Smooth muscle cell (in vitro differentiated cells): Measurements from ENCODE around the gene SDF4. TPM values are rescaled to one million over a fixed set of nuclear protein-coding genes. Genes with fewer than 3 reads are reported as not detected.

ENCODE experiments used
- DNase-seq: peaks from one replicate; lab custom pipeline; 2025; ENCODE audit not compliant: unreplicated experiment; lab: John Stamatoyannopoulos, UW
- H2AFZ ChIP-seq: fragments of 200-600 bp; sonication (generic); 2 replicates; pipeline ENCODE4 v1.6.0; 2016; ENCODE audit warnings: antibody characterized with exemption, low read depth, mild to moderate bottlenecking
- H3F3A ChIP-seq: fragments of 200-600 bp; sonication (generic); 2 replicates; pipeline ENCODE4 v1.6.0; 2017; ENCODE audit warnings: antibody characterized with exemption, low read depth
- H3K27ac ChIP-seq: fragments of 200-600 bp; sonication (generic); 2 replicates; pipeline ENCODE4 v1.5.1; 2016; ENCODE audit warnings: low read depth, mild to moderate bottlenecking
- H3K27me3 ChIP-seq: fragments of 200-600 bp; sonication (generic); 2 replicates; pipeline ENCODE4 v1.6.1; 2016; ENCODE audit warnings: low read depth, mild to moderate bottlenecking
- H3K36me3 ChIP-seq: fragments of 200-600 bp; sonication (generic); 2 replicates; pipeline ENCODE4 v1.5.1; 2016; ENCODE audit warnings: low read depth
- H3K4me1 ChIP-seq: fragments of 200-600 bp; sonication (generic); 2 replicates; pipeline ENCODE4 v1.5.1; 2016; ENCODE audit warnings: low read depth
- H3K4me2 ChIP-seq: fragments of 200-600 bp; sonication (generic); 2 replicates; pipeline ENCODE4 v1.6.0; 2016; ENCODE audit warnings: mild to moderate bottlenecking
- H3K4me3 ChIP-seq: fragments of 200-600 bp; sonication (generic); 2 replicates; pipeline ENCODE4 v1.5.1; 2016; ENCODE audit warnings: mild to moderate bottlenecking
- H3K79me2 ChIP-seq: fragments of 200-600 bp; sonication (generic); 2 replicates; pipeline ENCODE4 v1.6.0; 2016; ENCODE audit warnings: low read depth, mild to moderate bottlenecking
- H3K9ac ChIP-seq: fragments of 200-600 bp; sonication (generic); 2 replicates; pipeline ENCODE4 v1.6.0; 2016; ENCODE audit warnings: low read depth
- H3K9me3 ChIP-seq: fragments of 200-600 bp; sonication (generic); replicated peaks from 2 replicates; pipeline ENCODE4 v1.5.1; 2016; ENCODE audit warnings: low read depth
- H4K20me1 ChIP-seq: fragments of 200-600 bp; sonication (generic); 2 replicates; pipeline ENCODE4 v1.6.0; 2016; ENCODE audit warnings: low read depth
- WGBS: methylation state at CpG from one replicate; pipeline ENCODE4 v1.1.7; 2016; ENCODE audit warnings: low lambda C conversion rate; 5-methylcytosine and 5-hydroxymethylcytosine counted together
- polyA plus RNA-seq: library from polyadenylated mRNA; unstranded; fragments of >200 nt; fragmentation: Nextera tagmentation; extraction: Ambion mirVana; gene quantifications from 2 replicates; pipeline ENCODE4 v1.2.1, GENCODE V29; 2016
- total RNA-seq: library from RNA; depleted of rRNA; stranded (reverse); fragments of >200 nt; gene quantifications from 2 replicates; pipeline ENCODE4 v1.2.3, GENCODE V29; 2014
- TF ChIP-seq, protein P1 (sequence below): fragments of 200-600 bp; sonication (generic); IDR thresholded peaks from 2 replicates; pipeline ENCODE4 v1.5.1; 2017; ENCODE audit warnings: borderline replicate concordance, mild to moderate bottlenecking, antibody characterized with exemption; ENCODE audit not compliant: insufficient read depth, poor library complexity, severe bottlenecking

SDF4 gene
- total and polyA plus RNA-seq, 2 experiments from 2014 or later = 94.9 to 263 TPM

DNA sequence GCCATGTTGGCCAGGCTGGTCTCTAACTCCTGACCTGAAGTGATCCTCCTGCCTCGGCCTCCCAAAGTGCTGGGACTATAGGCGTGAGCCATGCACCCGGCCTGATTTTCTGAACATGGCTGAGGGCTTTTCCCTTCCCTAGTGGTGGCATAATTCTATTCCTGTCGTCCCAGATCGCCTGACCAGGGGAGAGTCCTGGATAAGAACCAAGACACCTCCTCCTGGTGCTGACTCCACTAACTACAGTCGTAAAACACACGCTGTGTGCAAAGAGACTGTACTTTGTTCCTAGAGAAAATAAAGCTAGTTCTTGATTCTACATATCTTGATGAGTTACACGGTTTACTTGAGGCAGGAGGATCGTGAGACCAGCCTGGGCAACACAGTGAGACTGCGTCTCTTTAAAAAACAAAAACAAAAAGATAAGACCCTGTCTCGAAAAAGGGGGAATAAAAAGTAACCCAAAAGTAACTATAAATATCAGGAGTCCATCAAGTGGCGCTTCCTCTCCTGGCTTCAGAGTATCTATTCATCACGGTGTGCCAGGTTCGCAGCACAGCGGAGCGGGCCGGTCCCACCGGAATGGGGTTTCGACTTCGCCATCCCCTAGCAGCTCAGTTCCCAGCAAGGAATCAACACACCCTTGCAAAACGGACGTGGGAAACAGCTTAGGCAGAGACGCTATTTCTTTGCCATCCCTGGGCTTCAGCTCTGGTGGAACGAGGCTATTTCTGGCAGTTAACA is 973 bp downstream of the SDF4 start:
- TF ChIP-seq, protein P1, sequence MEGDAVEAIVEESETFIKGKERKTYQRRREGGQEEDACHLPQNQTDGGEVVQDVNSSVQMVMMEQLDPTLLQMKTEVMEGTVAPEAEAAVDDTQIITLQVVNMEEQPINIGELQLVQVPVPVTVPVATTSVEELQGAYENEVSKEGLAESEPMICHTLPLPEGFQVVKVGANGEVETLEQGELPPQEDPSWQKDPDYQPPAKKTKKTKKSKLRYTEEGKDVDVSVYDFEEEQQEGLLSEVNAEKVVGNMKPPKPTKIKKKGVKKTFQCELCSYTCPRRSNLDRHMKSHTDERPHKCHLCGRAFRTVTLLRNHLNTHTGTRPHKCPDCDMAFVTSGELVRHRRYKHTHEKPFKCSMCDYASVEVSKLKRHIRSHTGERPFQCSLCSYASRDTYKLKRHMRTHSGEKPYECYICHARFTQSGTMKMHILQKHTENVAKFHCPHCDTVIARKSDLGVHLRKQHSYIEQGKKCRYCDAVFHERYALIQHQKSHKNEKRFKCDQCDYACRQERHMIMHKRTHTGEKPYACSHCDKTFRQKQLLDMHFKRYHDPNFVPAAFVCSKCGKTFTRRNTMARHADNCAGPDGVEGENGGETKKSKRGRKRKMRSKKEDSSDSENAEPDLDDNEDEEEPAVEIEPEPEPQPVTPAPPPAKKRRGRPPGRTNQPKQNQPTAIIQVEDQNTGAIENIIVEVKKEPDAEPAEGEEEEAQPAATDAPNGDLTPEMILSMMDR = peak; percentile 27
- no peak for DNase-seq
- H4K20me1 ChIP-seq = peaks cover 45% of the 10 kb centered on the region

DNA sequence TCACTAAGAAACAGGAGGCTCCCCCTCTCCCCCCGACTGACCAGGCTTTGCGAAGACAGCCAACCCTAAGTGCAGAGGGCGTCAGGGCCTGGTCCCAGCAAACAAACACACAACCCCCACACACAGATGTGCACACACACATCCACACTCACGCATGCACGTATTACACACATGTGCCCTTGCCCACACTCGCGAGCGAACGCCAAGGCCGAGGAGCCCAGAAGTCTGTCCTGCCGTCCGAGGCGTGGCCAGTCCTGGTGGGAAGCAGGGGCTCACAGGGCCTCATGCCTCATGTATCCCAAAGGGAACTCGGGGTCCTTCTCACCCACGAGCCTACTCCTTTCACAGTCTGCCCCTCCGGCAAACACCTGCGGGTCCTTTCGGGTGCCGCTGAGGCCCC is 2.0 kb downstream of the SDF4 start:
- Histone ChIP-seq H2AFZ (no peak overlapping the region), H3K4me2 (peak overlapping the region; percentile 87)
- TF ChIP-seq, protein P1 = no peak

More for the DNA sequence above, 973 bp downstream of the SDF4 start:
- peaks cover 62% of the 10 kb centered on the region for H3K79me2 ChIP-seq
- no peaks in the 10 kb centered on the region for H3F3A ChIP-seq
- H3K27ac ChIP-seq = peak overlapping the region; percentile 80
- H3K4me1 ChIP-seq = peaks cover 7% of the 10 kb centered on the region
- H3K4me2 ChIP-seq = peak overlapping the region; percentile 87
- peak overlapping the region; percentile 95 for H3K9ac ChIP-seq
- no peaks in the 10 kb centered on the region for H3K27me3 ChIP-seq
- H3K9me3 ChIP-seq = no peaks in the 10 kb centered on the region
- 29% methylated on average over 24 of the region's 24 CpGs for WGBS
- peak overlapping the region; percentile 51 for H2AFZ ChIP-seq
- H3K4me3 ChIP-seq = peak overlapping the region; percentile 99
- H3K36me3 ChIP-seq = no peaks in the 10 kb centered on the region

DNA sequence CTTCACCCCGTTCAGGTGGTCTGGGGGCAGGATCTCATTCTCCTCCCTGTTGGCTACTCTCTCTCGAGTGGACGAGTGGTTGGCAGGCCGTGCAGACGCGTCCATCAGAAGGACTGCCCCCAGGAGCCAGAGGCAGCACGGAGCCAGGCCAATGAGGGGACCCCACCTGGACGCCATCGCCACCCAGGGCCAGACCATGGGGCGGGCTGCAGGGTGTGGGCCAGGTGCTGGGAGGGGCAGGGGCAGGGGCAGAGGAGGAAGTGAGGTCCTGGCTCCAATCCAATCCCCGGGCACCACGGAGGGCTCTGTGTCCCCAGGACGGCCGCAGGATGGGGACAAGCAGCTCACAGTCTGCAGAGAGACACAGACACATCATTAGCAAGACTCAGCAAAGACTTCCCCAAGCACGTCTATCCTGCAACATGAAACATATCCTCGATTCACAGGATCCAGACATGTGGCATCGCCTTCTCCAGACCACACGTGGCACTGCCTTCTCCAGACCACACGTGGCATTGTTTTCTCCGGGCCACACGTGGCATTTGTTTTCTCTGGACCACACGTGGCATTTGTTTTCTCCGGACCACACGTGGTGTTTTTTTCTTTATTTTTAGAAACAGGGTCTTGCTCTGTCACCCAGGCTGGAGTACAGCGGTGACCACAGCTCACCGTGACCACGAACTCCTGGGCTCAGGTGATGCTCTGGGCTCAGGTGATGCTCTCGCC is 3.0 kb downstream of the SDF4 start:
- Histone ChIP-seq H3F3A (no peaks in the 10 kb centered on the region), H2AFZ (no peak overlapping the region), H3K4me3 (no peak overlapping the region), H3K4me1 (peaks cover 7% of the 10 kb centered on the region), H3K9me3 (no peaks in the 10 kb centered on the region), H3K27ac (no peak overlapping the region), H3K27me3 (no peaks in the 10 kb centered on the region), H3K4me2 (no peak overlapping the region), H4K20me1 (peaks cover 65% of the 10 kb centered on the region), H3K9ac (no peak overlapping the region), H3K79me2 (peaks cover 78% of the 10 kb centered on the region), H3K36me3 (no peaks in the 10 kb centered on the region)
- DNase-seq = no peak
- 94% methylated on average over 28 of the region's 28 CpGs for WGBS
- TF ChIP-seq, protein P1 = no peak

More for the DNA sequence above, 2.0 kb downstream of the SDF4 start:
- Histone ChIP-seq H3K79me2 (peaks cover 71% of the 10 kb centered on the region), H3K36me3 (no peaks in the 10 kb centered on the region), H3K4me3 (no peak overlapping the region), H3K9me3 (no peaks in the 10 kb centered on the region), H3K27ac (no peak overlapping the region), H3K27me3 (no peaks in the 10 kb centered on the region), H4K20me1 (peaks cover 56% of the 10 kb centered on the region), H3F3A (no peaks in the 10 kb centered on the region), H3K4me1 (peaks cover 7% of the 10 kb centered on the region), H3K9ac (no peak overlapping the region)
- DNase-seq = no peak
- WGBS = 95% methylated on average over 19 of the region's 19 CpGs
